Astrocyte (in vitro differentiated cells and primary cell): Measurements from ENCODE around the gene SLC35F1.

Source experiments
- EZH2 ChIP-seq: IDR thresholded peaks from 2 replicates; pipeline ENCODE4 v1.6.1; 2012; ENCODE audit warnings: mild to moderate bottlenecking, low read length, inconsistent platforms; ENCODE audit not compliant: insufficient read depth
- TF ChIP-seq, protein P1 (sequence below): IDR thresholded peaks from 2 replicates; pipeline ENCODE4 v1.5.1; 2011; ENCODE audit warnings: low read depth, mild to moderate bottlenecking, inconsistent platforms, low read length, moderate library complexity; ENCODE audit not compliant: insufficient read depth

GRCh38 chr6:118197539-118197938, 290.5 kb downstream of the SLC35F1 start:
- TF ChIP-seq, protein P1, sequence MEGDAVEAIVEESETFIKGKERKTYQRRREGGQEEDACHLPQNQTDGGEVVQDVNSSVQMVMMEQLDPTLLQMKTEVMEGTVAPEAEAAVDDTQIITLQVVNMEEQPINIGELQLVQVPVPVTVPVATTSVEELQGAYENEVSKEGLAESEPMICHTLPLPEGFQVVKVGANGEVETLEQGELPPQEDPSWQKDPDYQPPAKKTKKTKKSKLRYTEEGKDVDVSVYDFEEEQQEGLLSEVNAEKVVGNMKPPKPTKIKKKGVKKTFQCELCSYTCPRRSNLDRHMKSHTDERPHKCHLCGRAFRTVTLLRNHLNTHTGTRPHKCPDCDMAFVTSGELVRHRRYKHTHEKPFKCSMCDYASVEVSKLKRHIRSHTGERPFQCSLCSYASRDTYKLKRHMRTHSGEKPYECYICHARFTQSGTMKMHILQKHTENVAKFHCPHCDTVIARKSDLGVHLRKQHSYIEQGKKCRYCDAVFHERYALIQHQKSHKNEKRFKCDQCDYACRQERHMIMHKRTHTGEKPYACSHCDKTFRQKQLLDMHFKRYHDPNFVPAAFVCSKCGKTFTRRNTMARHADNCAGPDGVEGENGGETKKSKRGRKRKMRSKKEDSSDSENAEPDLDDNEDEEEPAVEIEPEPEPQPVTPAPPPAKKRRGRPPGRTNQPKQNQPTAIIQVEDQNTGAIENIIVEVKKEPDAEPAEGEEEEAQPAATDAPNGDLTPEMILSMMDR, result no peak
- TF ChIP-seq EZH2, result no peak
